Stimulated activated CD4-positive, alpha-beta T cell treated with anti-CD3 and anti-CD28 coated beads, Interleukin-12 subunit alpha, Interleukin-12 subunit beta, amount 100 ng/mL, for 48 hours (primary cell): ENCODE results near the gene CBX8.

Source experiments
- DNase-seq, 3 donors: peaks; one replicate each; pipeline ENCODE4 v3.0.0-alpha.2; 2020; ENCODE audit warnings: low read depth in 2 of 3, low spot score in 1 of 3

The CBX8 gene

DNA sequence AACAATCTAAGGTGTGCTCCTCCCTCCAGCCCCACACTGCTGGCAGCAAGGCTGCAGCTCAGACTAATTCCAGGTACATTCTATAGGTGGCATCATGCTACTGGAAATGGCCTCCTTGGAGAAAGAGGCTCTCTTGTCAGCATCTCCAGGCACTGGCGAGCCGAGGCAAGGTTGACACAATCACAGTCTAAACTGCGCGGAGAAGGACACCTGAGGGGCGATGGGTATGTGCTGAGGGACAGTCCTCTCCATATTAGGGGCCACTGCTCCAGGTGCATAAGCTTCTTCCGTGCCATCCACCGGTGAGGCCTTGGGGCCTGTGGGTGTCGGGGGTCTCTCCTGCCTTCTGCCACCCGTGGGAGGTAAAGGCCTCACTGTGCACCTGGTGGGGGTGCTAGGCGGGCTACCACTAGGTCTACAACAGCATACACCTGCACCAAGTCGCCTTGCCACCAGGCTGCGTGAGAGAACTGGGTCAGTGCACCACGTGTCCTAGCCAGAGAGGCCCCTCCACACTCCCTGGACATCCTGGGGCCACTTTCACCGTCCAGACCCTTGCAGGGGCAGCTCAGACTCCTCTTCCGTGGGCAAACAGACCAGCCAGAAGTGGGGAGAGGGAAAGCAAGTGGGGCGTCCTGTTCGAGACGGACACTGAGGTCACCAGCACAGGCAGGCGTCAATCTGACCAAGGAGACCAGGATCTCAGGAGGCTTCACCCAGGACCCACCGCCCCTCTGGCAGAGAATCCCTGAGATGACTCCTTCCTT, 12.1 kb upstream of the CBX8 start:
- DNase-seq = no peak

DNA sequence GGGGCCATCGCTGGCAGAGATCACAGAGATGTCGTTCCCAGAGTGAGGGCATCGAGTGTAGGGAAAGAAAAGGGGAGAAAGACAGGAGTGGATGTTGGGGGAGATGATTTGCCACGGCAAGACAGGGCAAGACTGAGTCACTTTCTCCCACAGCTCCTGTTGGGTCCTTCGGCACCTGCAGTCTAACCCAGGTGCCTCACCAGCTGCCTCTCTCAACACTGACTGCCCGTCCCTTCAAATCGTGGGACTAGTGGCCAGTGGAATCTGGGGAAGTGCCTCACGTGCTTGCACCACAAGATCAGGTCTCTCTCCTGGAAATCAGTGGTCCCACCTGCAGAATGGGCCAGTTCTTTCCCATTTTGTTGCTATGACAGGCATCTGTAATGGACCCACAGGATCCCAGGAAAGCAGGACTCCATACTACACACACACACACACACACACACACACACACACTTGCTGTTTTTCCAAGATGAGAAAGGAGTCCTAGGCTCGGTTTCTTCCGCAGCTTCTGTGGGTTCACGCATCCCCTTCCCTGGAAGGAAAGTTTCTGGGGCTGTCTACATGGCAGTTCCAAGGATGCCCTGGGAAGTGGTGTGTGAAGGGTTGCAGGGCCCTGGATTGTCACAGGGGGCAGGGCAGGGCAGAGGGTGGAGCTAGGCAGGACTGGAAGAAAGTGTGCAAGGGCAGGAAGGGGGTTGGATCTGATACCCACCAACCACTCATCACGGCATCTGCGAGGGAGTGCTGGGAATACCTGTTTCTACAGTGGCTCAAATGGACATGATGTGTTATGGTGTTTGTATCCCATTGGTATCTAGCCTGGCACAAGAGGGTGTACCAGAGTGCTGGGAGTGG, 10.2 kb upstream of the CBX8 start:
- no peak for DNase-seq

DNA sequence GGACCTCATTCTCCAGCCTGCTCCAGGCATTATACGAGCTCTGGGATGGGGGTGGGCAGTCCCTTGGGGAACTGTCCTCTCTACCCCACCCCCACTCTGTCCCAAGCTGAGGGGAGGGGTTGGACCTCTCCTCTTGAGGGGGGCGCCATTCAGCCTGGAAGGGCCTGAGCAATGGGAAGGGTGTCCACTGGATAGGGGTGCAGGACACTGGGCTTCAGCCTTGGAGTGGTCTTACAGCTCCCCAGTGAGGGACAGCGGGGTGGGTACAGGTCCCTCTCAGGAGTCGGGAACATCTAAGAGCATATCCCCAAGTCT, 9.5 kb upstream of the CBX8 start:
- no peak for DNase-seq

DNA sequence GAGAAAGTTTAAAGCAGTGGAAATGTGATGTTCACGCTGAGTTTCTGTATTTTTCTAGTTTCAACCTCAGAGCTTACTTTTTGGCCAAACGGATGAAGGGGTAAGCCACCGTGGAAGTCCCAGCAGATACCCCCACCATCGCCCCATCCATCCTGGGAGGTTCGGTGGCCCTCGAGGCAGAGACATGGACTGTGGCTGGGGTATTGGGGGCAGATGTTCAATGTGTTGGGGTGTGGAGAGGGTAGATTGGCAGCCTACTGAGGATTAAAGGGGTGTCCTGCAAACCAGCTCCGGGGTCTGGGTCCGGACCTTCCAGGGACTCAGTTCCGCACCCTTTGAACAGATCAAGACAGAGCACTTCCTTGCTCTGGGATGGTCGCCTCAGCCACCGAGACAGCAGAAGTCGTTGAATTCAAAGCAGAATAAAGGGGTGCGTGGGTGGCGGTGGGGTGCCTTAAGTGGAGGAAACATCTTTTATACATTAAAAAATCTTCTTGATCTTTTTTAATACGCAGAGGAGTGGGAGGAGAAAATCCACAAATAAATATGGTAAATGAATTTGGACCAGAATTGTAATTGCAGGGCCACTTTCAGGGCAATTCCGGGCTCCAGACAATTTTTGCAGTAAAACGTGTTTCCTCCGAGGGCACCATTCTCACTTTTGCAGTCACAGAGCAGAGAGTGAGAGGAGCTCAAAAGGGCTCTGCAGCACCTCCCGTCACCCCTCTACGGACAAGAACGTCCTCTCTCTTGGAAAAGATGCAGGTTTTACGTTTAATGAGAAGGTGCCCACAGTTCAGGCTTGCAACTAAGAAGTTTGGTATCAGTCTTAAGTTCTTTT, 8.2 kb upstream of the CBX8 start:
- DNase-seq = no peak

DNA sequence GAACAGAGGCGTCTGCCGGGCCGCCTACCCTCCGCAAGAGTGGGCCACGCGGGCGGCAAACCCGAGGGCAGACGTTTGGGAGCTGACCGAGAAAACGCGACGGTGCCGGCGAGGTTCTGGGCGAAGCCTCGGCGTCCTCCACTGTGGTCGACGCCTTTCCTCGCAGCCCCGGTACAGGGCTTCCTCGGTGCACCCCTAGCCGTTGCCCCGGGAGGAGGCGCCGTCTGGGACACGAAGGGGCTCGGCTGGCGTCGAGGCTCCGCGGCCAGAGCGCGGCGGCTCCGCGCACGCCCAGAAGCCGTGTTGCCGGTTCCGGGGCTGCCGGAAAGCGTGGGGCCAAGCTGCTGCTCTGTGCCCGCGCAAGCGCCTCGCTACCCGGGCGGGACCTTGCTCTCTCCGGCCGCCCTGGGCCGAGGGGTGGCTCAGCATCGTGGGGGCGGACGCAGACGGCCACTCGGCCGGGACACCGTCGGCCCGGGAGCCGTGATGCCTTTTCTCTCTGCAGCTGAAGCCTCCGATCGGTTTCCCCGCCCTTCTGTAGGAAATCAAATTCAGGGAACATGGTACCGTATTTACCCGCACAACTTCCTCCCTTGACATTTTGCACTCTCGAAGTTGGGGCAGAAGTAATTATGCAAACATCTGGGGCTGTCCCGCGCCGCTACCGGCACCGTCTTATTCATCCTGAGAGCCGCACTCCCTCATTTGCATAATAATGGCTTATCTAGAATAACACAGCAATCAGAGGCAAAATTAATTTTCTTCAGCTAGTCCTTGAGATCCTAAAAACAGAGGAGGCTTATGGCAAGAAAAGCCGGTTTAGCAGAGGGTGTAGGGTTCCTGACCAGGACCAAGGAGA, 7.3 kb upstream of the CBX8 start:
- peak; percentile 65 to 70 (median 69) for DNase-seq

DNA sequence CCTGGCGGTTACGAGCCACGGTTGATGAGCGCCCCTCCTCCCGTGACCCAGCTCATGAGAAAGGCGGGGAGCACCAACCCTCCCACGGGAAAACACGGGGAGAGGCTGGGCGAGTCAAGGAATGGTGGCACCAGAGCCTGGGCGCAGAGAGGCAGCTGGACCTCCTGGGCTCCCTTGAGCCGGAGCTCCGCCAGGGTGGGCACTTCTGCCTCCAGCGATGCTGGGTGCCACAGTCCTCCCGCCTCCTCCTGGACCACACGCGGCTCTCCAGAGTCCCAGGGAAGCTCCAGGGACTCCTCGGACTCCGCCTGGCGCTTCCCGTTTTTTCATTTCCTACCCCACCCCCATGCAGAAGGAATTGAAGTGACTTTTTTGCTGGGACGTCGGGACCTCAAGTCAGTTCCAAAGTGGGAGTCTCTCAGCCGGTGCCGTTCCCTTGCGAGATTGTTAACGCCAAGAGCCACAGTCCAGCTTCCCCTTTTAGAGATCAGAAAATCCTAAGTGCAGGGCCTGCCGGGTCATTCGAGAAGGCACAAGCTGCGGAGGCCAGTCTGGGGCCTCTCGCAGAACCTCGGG, 6.6 kb upstream of the CBX8 start:
- no peak for DNase-seq

DNA sequence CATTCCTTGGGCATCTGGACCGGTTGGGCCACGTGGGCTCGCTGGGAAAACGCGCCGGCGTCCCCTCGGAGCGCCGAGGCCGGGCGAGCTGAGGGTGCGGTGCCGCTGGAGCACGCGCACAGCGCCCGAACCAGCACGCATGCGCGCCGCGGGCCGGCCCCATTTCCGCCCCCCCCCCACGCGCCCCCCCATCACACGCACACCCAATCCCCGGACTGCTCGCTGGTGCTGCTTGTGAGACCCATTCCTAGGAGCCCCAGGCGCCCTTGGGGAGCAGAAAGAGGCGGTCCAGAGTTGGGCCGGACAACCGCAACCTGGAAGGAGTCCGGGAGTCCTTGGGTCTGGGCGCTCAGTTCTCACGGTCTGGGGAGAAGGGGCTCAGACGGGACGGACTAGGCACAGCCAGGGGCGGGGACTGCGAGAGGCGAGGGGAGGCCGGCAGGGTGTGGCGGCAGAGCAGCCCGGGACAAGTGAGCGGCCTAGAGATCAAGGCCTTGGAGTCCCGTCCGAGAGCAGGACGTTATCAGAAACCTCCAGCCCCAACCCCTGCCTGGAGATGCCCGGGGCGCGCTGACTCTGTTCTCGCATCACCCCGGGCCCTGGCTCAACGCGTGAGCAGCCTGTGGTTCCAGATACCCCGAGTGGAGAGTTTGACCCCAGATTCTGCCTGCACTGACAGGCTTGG, 6.0 kb upstream of the CBX8 start:
- DNase-seq = no peak

DNA sequence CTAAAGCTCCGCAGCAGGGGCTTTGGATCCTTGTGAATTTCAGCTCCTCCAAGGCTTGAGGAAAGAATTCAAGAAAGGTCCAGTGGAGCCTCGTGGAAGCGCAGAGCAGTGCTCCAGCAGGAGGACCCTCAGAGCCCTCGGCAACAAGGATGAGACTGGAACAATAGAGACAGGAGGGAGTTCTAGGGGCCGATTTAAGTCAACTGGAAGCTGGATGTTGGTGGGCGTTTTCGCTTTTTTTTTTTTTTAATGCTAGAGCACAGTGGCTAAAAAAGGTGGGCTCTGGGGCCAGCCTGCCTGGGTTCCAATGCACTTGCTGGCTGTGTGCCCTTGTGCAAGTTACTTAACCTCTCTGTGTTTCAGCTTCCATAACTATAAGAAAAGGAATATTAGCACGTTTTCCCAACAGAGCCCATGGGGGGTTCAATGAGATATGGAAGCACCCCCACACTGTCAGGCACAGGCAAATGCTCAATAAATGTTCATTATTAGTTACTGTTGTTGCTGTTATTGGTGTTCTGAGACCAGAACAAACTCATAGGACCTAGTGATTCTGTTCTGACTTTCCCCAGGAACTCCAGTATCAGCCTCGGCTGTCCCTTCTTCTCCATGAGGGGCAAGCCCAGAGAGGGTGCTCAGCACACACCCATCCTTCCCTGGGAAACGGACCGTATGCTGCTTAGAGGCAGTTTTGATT, 5.3 kb upstream of the CBX8 start:
- no peak for DNase-seq

DNA sequence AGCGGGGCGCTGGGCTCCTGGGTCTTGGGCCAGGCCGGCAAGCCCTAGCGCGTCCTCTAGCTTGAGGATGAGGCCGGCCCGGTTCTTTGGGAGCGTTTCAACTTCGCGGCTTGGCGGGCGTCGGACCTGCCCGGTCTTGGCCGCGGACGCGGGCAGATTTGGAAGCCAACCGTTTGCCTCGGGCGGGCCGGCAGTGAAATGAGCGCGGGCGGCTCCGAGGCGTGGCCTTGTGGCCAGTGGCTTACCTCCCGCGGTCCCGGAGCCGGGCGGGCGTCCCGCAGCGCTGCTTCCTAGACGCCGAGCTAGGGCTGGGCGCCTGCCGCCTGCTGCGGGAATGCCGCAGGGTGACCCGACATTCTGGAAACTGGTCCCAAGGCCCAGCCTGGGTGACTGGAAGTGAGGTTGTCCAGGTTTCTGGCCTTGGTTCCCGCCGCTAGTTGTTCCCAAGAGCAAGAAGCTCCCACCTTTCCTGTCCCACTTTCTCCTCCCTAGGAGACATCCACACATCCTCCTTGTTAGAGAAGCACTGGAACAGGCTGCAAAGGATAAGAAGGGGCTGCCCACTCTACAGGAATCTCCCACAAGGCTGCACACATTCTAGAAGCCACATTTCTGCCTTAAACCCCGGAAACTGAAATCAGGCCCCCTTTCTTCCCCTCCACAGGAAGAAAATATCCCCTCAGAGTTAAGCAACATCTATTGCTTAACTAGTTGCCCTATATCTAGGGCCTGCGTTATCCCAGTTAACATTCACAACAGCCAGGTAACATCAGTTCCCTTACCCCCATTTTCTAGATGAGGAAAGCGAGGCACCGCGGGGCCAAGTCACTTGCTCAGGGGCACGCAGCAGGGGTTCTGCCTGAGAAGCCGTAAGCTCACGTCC, 4.5 kb upstream of the CBX8 start:
- no peak for DNase-seq

DNA sequence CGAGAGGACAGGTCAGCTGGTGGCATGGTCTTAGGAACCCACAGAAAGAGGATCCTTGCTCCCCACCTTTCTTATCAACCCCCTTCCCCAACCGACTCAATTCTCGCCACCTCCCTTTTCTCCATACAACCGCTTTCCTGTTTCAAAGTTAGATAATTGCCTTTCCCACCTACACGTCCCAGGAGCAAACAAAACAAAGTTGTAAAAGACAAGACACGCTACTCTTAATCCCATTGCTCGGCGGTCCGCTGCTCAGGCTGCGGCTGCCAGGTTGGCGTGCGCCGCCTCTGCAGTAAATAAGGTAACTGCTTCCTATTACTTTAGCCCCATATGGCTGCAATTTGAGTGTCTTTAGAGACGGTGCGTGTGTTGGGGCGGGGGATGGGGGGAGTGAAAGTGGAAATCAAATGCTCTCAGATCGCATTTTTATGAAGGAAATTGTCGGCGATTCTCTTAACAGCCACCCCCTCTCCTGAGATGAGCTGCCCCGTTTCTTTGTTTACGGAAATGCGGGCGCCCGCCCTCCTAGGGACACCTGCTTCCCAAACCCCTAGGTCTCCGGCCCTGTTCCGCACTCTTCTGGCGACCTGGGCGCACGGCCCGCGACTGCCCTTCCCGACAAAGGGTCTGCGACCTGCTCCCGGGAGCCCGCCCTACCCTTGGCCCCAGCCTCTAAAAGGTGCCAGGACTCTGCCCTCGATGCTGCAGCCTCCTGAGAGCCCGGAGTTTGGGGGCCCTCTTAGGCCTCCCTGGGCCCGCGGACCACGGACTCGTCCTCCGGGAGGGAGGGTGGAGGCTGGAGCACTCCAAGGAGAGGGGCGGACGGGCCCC, 3.7 kb upstream of the CBX8 start:
- peak in 1 of 3 donors; percentile 48 for DNase-seq

DNA sequence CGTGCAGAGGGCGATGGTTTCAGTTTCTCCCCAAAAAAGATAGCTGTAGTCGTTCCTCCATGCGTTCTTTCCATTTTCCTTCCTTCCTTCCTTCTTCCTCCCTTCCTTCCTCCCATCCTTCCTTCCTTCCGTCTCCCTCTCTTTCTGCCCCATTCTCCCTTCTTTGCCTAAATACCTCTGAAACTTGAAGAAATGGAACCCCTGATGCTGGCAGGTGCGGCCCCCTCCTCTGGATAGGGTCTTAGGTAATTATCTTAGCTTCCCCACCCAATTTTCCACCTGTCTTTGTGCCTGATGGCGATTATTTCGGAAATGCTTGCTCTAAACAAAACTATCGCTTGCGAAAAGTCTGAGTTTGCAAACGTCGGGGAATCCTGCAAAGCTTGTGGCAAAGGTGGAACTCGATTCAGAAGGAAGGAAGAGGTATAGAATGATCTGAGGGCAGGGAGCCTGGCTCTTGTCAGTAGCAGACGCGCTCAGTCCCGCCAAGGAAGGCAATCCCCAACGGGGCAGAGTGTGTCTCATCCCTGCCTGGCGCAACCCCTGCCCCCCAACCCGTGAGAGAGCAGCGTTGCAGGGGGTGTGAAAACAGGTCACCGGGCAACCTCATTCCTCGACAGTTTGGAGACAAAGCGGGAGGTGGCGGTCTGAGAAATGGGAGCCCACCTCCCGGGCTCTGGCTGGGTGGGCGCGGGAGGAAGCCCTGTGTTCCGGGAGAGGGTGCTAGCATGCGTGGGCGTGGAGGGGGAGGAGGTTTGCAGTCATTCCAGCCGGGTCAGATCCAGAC, 2.9 kb upstream of the CBX8 start:
- no peak for DNase-seq

DNA sequence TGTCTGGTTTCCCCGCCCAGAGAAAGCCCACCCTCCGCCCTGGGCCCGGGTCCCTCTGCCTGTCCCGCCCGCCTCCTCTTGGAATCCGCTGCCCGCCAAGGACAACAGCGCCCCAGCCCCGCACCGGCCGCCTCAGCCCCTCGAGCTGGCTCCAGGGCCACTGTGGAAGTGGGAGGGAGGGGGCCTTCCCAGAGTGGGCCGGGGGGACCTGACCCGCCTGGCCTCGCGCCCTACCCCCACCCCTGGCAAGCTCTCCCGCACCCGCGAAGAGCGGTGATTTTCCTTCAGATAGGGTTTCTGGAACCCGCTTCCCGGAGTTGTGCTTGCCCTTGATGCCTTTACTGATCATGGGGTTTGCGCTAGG, 2.3 kb upstream of the CBX8 start:
- no peak for DNase-seq

DNA sequence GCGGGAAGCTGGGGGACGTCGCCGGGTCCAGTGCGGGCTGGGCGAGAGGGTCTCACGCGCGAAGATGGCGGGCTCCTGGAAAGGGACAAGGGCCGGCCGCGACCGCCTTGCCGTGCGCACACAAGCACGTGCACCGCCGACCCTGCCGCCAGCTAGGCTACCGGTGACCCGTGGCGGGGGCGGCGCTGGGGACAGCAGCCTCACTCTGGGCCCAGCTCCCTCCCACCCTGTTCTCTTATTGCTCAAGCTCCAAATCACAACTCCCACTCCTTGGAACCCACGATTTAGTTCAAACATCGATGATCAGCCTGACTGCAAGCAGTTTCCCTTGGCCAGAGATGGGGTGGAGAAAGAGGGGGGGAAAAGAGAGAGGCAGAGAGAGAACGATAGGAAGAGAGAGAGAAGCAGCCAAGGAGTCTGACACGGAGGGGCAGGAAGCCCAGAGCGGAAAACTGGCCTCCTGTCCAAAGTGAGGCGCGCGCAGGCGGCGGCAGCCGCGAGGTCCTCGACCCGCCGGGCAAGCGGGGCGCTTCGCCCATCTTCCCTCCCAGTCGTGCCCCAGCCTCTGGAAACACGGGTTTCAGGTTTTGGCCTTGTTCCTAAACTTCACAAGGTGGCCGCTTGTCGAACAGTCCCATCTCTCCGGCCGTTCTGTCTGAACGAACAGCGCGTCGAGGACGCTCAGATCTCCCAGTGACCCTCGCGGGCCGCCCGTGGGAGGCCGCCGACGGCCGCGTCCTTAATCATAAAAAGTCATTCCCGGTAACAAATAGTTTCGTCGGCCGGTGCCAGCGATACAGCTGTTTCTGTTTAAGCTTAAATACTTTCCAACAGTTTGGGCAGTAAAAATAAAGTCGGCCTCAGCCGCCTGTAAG, 1.7 kb upstream of the CBX8 start:
- no peak for DNase-seq

DNA sequence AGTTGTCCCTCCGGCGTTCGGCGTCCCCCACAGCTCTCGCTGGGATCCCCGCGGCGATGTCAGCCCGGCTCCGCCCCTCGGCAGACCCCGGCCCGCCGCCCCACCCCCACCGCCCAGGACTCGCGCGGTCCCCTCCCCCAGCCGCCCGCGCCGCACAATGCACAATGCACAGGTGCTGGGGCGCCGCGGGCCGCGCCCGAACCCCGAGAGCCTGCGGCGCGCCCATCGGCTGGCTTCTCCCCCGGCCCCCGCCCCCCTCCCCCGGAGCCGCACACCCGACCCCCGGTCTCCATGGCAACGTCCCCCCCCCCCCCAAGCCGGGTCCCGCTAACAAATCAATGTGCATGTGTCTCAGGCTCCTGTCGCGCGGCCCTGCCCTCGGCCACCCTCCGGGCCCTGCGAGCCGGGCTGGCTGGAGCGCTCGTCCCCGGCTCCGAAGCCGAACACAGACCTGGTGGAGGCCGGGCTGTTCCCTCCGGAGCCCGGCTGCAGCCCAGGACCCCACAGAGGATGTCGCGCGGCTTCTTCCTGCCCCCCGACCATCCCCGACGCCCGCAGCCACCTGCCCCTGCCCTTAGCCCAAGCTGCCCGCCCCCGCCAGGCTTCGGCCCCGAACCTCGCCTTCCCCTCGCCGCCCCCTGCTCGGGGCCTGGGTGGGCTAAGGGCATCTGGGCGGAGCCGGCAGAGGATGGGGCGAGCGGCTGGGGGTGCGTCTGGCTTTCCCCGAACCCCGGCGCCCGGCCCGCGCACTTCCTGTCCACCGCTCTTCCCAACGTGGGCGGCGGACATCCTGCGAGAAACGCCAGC, 818 bp upstream of the CBX8 start:
- DNase-seq = no peak

DNA sequence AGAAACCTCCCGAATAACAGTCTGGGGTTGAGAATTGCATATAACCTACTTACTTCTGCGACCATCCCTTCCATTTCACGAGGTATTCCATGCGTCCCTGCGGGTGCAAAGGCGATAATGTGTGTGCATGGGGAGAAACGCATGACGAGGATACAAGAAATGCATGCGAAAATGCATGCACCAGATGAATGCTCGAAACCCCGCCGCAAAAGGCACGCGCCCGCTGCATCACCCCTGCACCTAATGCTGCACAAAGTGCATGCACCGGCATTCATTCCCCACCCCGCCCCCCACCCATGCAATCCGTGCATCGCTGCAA, 474 bp downstream of the CBX8 start:
- DNase-seq = no peak
